Glutamatergic neuron (in vitro differentiated cells): ENCODE measurements around the gene C1orf56. TPM values are rescaled to one million over a fixed set of nuclear protein-coding genes. Genes with fewer than 3 reads are reported as not detected.
A peak's percentile ranks its signal among the peaks of the same experiment; 100 is the strongest.

Experiments
- DNase-seq: peaks from one replicate; pipeline ENCODE4 v3.0.0; 2022
- H3K27ac Mint-ChIP-seq: one replicate; pipeline ENCODE4 v1.8.0; 2020; ENCODE audit warnings: mild to moderate bottlenecking, mixed read lengths, inconsistent platforms; ENCODE audit not compliant: unreplicated experiment
- H3K27me3 Mint-ChIP-seq: one replicate; pipeline ENCODE4 v1.8.0; 2020; ENCODE audit warnings: mild to moderate bottlenecking, moderate library complexity, mixed read lengths, inconsistent platforms; ENCODE audit not compliant: unreplicated experiment
- H3K36me3 Mint-ChIP-seq: one replicate; pipeline ENCODE4 v1.8.0; 2020; ENCODE audit warnings: mild to moderate bottlenecking, mixed read lengths, inconsistent platforms; ENCODE audit not compliant: unreplicated experiment
- H3K4me1 Mint-ChIP-seq: one replicate; pipeline ENCODE4 v1.8.0; 2020; ENCODE audit warnings: mild to moderate bottlenecking, low read depth, mixed read lengths, inconsistent platforms; ENCODE audit not compliant: unreplicated experiment
- H3K4me3 Mint-ChIP-seq: one replicate; pipeline ENCODE4 v1.8.0; 2020; ENCODE audit warnings: mild to moderate bottlenecking, mixed read lengths, inconsistent platforms; ENCODE audit not compliant: unreplicated experiment
- H3K9me3 Mint-ChIP-seq: one replicate; pipeline ENCODE4 v1.8.0; 2020; ENCODE audit warnings: mild to moderate bottlenecking, moderate library complexity, mixed read lengths, inconsistent platforms; ENCODE audit not compliant: unreplicated experiment
- total RNA-seq: library from RNA; stranded (reverse); fragmentation: NEBNext Ultra II Directional; extraction: Animal tissue kit (Norgen Biotek cat#: 25700); gene quantifications from one replicate; pipeline ENCODE4 v1.2.1, GENCODE V29; 2021; ENCODE audit not compliant: unreplicated experiment
- TF ChIP-seq, protein P1 (sequence below): fragments of 200-600 bp; sonication (generic); IDR thresholded peaks from one replicate; pipeline ENCODE4 v1.5.0; 2021; ENCODE audit not compliant: partially characterized antibody, unreplicated experiment

Gene C1orf56
- total RNA-seq, 1 donor from 2014 or later: 1.8 TPM

DNA sequence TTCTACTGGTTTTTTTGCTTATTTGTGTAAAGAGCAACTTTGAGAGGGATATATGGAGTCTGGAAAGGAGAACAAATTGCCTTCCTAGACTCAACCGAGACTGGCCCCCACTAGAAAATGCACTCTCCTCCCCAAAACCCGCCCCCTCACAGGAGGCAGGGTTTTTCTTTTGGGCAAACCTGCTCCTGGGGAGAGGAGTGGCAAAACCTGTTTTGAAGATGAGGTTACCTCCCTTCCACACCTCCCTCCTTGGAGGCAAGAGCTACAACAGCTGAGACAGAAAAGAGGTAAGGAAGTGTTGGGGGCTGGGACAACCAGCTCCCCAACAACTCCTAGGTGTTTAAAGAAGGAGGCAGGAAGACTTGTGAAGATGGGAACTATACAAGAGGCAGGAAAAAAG lies 11.2 kb upstream of the C1orf56 start, which contains the start of gene BNIPL:
TSS of gene BNIPL (plus strand) at position 231 of the 400 bp plus-strand sequence. CDS start at position 371, 140 bp downstream.
- no peak for DNase-seq
- Mint-ChIP-seq H3K4me1 (no peaks in the 10 kb centered on the region), H3K27ac (no peak within 1 kb of the TSS), H3K27me3 (no peaks in the 10 kb centered on the region), H3K4me3 (no peak within 1 kb of the TSS), H3K9me3 (no peaks in the 10 kb centered on the region), H3K36me3 (no peaks in the 10 kb centered on the region)
- TF ChIP-seq, protein P1, sequence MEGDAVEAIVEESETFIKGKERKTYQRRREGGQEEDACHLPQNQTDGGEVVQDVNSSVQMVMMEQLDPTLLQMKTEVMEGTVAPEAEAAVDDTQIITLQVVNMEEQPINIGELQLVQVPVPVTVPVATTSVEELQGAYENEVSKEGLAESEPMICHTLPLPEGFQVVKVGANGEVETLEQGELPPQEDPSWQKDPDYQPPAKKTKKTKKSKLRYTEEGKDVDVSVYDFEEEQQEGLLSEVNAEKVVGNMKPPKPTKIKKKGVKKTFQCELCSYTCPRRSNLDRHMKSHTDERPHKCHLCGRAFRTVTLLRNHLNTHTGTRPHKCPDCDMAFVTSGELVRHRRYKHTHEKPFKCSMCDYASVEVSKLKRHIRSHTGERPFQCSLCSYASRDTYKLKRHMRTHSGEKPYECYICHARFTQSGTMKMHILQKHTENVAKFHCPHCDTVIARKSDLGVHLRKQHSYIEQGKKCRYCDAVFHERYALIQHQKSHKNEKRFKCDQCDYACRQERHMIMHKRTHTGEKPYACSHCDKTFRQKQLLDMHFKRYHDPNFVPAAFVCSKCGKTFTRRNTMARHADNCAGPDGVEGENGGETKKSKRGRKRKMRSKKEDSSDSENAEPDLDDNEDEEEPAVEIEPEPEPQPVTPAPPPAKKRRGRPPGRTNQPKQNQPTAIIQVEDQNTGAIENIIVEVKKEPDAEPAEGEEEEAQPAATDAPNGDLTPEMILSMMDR: no peak

DNA sequence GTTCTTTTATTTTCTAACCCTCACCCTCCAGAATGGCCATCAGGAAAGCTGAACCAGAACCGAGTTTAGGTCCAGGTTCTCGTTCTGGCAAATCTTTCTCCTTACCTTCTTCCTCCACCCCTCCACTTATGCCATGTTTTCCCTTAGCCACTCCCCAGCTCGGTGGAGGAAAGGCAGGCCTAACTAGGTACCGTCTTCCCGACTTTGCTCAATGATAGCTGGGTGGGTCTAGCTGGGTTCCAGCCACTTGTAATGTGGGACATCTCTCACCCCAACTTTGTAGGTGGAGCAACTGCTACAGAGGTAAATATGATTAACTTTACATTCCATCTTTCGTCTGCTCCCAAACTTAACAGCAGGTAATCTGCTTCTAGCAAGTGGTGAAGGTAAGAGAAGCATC lies 10.5 kb upstream of the C1orf56 start:
- Mint-ChIP-seq H3K27me3 (no peaks in the 10 kb centered on the region), H3K4me3 (no peak overlapping the region), H3K9me3 (no peaks in the 10 kb centered on the region), H3K27ac (no peak overlapping the region), H3K4me1 (no peaks in the 10 kb centered on the region), H3K36me3 (no peaks in the 10 kb centered on the region)
- DNase-seq: no peak
- TF ChIP-seq, protein P1: no peak

DNA sequence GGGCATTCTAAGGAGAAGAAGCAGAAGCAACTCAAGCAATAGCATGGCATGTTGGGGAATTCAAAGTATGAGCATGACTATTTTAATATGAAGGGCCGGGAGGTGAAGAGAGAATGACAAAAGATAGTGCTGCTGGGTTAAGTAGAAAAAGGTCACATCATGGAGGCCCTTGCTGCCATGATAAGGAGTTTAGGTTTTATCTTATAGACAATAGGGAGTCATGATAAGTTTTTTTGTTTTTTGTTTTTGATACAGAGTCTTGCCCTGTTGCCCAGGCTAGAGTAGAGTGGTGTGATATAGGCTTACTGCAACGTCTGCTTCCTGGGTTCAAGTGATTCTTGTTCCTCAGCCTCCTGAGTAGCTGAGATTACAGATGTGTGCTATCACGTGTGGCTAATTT lies 8.0 kb upstream of the C1orf56 start:
- Mint-ChIP-seq H3K9me3 (peaks cover 3% of the 10 kb centered on the region), H3K27ac (no peak overlapping the region), H3K4me3 (no peak overlapping the region), H3K4me1 (no peaks in the 10 kb centered on the region), H3K27me3 (no peaks in the 10 kb centered on the region), H3K36me3 (peaks cover 4% of the 10 kb centered on the region)
- no peak for DNase-seq
- TF ChIP-seq, protein P1: no peak

GRCh38 chr1:151043163-151043562 lies 4.4 kb upstream of the C1orf56 start:
- TF ChIP-seq, protein P1: no peak
- Mint-ChIP-seq H3K27ac (no peak overlapping the region), H3K27me3 (no peaks in the 10 kb centered on the region), H3K4me3 (no peak overlapping the region), H3K9me3 (peaks cover 9% of the 10 kb centered on the region), H3K4me1 (no peaks in the 10 kb centered on the region), H3K36me3 (peaks cover 4% of the 10 kb centered on the region)
- no peak for DNase-seq

DNA sequence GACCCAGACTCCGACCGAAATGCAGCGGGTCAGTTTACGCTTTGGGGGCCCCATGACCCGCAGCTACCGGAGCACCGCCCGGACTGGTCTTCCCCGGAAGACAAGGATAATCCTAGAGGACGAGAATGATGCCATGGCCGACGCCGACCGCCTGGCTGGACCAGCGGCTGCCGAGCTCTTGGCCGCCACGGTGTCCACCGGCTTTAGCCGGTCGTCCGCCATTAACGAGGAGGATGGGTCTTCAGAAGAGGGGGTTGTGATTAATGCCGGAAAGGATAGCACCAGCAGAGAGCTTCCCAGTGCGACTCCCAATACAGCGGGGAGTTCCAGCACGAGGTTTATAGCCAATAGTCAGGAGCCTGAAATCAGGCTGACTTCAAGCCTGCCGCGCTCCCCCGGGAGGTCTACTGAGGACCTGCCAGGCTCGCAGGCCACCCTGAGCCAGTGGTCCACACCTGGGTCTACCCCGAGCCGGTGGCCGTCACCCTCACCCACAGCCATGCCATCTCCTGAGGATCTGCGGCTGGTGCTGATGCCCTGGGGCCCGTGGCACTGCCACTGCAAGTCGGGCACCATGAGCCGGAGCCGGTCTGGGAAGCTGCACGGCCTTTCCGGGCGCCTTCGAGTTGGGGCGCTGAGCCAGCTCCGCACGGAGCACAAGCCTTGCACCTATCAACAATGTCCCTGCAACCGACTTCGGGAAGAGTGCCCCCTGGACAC lies 534 bp downstream of the C1orf56 start:
- peaks cover 3% of the 10 kb centered on the region for H3K27me3 Mint-ChIP-seq
- H3K36me3 Mint-ChIP-seq: peaks cover 4% of the 10 kb centered on the region
- TF ChIP-seq, protein P1: peak; percentile 73
- H3K9me3 Mint-ChIP-seq: peaks cover 10% of the 10 kb centered on the region
- peak overlapping the region; percentile 99 for H3K4me3 Mint-ChIP-seq
- H3K27ac Mint-ChIP-seq: peak overlapping the region; percentile 94
- DNase-seq: peak; percentile 73
- no peaks in the 10 kb centered on the region for H3K4me1 Mint-ChIP-seq
